Hematopoietic multipotent progenitor cell (in vitro differentiated cells): ENCODE data around the gene VRK1. TPM values are rescaled to one million over a fixed set of nuclear protein-coding genes. Genes with fewer than 3 reads are reported as not detected.
A peak's percentile ranks its signal among the peaks of the same experiment; 100 is the strongest.
"Not testable (repeated sequence)": the region's sequence is repeated elsewhere in the genome, so short reads cannot be mapped to it uniquely, and the experiment has no call there.

Experiments
- DNase-seq, 3 donors: peaks; one replicate each; pipeline ENCODE4 v3.0.0-alpha.2; 2011 to 2015; ENCODE audit warnings: low read depth in 2 of 3, low spot score in 2 of 3
- total RNA-seq: library from RNA; depleted of rRNA; stranded (reverse); fragments of >200 nt; gene quantifications from one replicate; pipeline ENCODE4 v1.2.3, GENCODE V29; 2012

VRK1 gene
- 19.1 TPM for total RNA-seq

- DNase-seq, result peak; percentile 86 to 97 (median 94)
Measured at GRCh38 chr14:96796851-96797581, at the start of gene VRK1. Gene VRK1, plus strand, starts transcription at chr14:96797382. Its CDS starts 36,090 bp downstream, at chr14:96833472.

DNA sequence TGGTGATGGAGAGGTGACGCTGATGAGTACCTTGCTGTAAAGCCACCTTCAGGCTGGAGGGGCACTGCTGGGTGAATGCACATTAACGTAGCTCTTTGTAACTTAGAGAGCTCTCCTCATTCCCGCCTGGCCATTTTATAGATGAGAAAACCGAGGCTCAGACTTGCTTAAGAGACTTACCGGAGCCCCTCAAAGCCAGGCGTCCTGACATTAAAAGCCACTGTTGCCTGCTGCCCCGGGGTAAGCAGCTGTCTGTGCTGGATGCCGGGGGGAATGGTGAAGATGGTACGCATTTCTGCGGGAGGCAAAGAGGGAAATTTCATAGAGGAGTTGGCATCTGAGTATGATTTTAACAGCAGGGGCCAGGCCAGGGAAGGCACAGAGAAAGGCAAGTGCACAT lies 49.6 kb upstream of the VRK1 start:
- no peak for DNase-seq

DNA sequence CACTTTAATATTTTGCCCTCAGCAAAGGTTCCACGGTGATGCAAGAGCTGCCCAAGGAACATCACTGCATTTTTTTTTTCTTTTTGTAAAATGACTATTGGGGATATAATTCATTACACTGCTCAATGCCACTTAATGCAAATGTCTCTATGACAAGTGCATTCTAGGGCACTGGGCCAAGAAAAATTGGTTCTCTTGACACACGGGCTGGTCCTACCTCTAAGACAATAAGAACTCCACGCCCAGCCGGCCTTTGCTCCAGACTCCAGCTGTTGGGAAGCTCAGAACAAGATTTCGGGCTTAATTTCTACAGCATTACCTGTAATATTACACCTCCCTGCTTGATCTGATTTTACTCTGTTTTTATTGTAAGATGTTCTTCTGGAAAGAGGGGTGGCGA lies 48.8 kb upstream of the VRK1 start:
- DNase-seq, result no peak

GRCh38 chr14:96751505-96751904 lies 45.7 kb upstream of the VRK1 start:
- no peak for DNase-seq

GRCh38 chr14:96752125-96752524 lies 45.1 kb upstream of the VRK1 start:
- no peak for DNase-seq

- no peak for DNase-seq
Measured at GRCh38 chr14:96752594-96752993, 44.6 kb upstream of the VRK1 start.

DNA sequence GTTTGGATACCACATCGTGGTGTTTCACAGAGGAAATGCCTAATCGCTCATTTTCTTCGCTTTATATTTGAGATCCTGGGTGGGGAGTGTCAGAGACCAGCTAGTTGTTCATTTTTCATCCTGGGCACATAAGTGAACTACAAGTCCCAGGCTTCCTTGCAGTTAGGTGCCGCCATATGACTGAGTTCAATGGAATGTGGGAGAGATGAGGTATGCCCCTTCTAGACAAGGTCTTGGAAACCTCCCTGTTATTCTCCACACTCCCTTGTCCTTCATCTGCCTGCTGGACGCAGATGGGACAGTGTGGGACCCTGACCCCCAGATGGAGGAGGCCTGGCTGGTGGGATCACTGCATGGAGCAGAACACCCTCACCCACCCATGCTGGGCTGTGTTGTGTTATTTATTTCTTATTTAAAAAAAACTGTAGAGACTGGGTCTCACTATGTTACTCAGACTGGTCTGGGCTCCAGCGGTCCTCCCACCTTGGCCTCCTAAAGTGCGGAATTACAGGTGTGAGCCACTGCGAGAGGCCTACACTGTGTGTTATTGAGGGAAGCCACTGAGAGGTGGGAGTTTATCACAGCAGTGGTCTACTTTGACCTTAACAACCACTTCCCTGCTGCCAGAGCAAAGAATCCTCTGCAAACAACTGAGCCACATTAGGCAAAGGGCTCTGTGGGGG lies 42.9 kb upstream of the VRK1 start:
- no peak for DNase-seq

- DNase-seq, result no peak
Measured at GRCh38 chr14:96754845-96755184, 42.4 kb upstream of the VRK1 start.

- no peak for DNase-seq
Measured at GRCh38 chr14:96756745-96757144, 40.4 kb upstream of the VRK1 start.

DNA sequence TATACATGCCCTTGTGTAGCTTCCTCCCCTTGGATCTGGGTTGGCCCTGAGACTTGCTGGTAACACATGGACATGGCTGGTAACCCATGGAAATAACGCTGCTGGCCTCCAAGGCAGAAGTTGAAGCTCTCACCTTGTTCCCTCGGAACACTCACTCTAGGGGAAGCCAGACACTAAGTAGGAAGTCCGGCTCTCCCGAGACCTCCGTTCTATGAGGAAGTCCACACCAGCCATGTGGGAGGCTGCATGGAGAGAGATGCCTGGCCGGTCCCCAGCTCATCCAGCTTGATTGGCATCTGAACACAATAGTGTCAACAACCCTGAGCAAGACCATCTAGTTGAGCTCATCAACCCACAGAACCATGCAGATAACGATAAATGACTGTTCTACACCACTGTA lies 39.7 kb upstream of the VRK1 start:
- no peak for DNase-seq

- no peak for DNase-seq
Measured at GRCh38 chr14:96761066-96761465, 36.1 kb upstream of the VRK1 start.

DNA sequence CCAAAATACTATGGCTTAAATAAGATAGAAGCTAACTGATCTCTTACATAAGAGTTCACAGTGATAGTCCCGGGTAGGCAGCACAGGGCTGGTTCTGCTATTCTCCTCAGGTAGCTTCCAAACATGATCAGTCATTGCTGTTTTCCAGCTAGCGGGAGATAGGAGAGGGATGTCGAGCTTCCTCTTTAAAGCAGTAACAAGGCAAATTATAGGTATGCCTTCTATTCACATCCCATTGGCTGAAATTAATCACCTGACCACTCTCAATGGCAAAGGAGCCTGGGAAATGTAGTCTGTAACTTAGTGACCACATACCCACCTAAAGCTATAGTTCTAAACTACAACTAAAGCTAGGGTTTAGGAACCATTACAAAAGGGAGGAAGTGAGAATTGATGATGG lies 34.5 kb upstream of the VRK1 start:
- DNase-seq, result peak; percentile 13 to 78 (median 59)

DNA sequence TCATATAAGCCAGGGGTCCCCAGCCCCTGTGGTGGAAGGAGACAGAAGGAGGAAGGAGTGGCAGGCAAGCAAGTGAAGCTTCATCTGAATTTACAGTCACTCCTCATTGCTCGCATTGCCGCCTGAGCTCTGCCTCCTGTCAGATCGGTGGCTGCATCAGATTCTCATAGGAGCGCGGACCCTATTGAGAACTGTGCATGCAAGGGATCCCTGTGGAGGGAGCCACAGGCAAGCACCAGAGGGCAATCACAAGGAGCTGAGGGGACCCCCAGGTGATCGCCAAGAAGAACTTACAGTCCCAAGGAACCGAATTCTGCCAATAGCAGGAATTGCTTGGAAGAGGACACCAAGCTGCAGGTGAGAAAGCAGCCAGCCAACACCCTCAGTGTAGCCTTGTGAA lies 33.2 kb upstream of the VRK1 start:
- DNase-seq, result no peak

DNA sequence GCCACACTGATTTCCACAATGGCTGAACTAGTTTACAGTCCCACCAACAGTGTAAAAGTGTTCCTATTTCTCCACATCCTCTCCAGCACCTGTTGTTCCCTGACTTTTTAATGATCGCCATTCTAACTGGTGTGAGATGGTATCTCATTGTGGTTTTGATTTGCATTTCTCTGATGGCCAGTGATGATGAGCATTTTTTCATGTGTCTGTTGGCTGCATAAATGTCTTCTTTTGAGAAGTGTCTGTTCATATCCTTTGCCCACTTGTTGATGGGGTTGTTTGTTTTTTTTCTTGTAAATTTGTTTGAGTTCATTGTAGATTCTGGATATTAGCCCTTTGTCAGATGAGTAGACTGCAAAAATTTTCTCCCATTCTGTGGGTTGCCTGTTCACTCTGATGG lies 32.0 kb upstream of the VRK1 start:
- not testable (repeated sequence) for DNase-seq

DNA sequence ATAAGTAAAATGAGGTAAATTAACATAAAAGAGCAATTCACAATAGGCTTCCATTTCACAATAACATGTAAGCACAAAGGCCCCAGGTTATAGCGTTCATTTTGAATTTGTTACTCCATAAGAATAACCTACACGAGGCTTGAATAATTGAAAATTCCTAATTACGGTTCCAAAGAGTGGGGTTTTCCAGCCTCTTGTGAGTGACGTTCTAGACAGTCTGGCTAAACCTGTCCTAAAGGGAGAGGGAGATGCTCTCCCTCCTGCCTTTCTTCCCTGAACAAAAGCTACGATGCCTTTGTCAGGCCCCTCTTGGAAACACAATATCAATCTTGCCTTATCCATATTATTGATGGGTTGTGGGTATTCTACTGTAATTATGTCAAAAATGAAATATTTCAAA lies 24.3 kb upstream of the VRK1 start:
- DNase-seq, result no peak

GRCh38 chr14:96776791-96777190 lies 20.4 kb upstream of the VRK1 start:
- DNase-seq, result no peak

DNA sequence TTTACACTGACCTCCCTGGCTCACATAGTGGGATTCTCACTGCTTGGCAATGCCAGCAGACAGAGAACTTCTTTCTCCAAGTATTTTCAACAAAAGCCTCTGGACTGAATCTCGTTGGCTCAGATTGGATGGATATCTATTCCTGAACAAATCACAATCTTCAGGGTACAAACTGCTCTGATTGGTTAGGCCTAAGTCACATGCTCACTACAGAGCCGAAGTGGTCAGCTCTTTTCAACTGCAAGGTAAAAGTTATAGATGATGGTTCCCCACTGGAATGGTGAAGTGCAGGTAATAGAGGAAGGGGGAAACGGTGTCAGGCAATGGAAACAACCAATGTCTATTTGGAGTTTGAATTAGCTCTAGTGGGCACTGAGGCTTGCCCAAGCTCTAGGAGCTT lies 16.7 kb upstream of the VRK1 start:
- DNase-seq, result no peak

- no peak for DNase-seq
Measured at GRCh38 chr14:96781371-96781770, 15.8 kb upstream of the VRK1 start.

- no peak for DNase-seq
Measured at GRCh38 chr14:96782436-96782835, 14.7 kb upstream of the VRK1 start.

GRCh38 chr14:96783043-96783914 lies 13.9 kb upstream of the VRK1 start:
- DNase-seq, result no peak

GRCh38 chr14:96783915-96784224 lies 13.3 kb upstream of the VRK1 start:
- DNase-seq, result peak in 1 of 3 donors; percentile 32

DNA sequence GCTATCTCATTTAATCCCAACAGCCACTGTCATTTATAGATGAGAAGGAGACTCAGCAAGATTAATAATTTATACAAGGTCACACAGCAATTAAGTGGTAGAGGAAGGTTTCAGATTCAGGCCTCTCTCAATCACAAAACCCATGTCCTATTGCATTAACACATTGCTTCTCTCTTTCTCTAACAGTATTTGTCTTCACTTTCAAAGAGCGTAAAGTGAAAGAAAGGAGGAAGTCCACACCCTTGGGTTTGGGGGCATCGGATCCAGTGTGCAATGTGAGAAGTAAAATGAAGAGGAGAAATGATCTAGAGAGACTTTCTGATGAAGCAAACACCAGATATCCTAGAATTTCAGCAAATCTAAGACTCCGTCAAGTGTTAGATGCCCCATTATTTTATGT lies 7.0 kb upstream of the VRK1 start:
- no peak for DNase-seq
